NCI-H2171 (cell line): ENCODE data around the gene ZNF845.
"Not testable (repeated sequence)": the region's sequence is repeated elsewhere in the genome, so short reads cannot be mapped to it uniquely, and the experiment has no call there.

Source experiments
- DNase-seq: peaks from one replicate; lab custom pipeline; 2025; lab: John Stamatoyannopoulos, UW

Gene ZNF845

DNA sequence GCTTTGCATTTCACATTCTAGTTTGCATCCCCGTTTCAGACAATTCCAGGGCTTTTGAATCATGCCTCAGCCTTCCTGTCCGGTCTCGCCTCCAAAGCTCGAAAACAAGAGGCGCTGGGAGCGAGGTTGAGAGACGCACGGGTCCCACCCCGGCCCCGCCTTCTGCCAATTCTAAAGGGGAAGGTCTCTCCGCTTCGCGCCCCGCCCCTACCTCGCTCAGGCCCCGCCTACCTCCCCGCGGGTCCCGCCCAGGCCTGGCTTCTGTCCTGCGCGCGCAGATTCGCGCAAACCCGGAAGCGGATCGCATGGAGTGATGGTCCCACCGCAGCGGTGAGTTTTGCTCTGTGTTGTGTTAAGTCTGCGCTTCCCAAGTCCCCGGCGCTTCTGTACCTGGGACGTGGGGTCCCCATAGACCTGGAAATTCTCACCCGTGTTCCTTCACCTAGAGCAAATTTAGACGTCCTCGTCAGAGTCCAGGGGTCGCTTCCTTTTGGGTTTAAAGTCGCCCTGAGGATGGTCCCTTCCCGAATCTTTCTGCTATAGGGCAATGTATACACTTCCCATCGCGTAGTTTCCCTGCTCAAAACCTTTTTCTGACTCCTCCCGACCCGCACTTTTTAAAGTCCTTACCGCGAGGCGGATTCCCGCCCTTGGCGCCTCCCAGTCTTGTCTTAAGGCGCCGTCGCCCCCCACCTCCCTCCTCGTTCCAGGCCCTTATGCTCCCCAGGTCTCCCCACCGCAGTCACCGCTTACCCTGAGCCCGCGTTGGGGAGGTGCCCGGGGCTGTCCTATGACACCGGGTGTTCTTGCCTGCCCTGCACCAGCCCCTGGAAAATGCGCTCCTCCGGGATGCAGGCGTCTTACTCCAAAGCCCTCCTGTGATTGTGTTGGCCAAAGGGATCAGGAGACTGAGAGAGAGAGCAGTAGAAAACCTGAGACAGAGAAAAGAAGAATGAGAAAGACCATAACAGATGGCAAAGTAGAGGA lies at the start of gene ZNF845:
TSS of gene ZNF845 (plus strand) at position 287 of the 987 bp plus-strand sequence. CDS start 7,559 bp downstream, outside the sequence.
- peak; percentile 79 for DNase-seq

DNA sequence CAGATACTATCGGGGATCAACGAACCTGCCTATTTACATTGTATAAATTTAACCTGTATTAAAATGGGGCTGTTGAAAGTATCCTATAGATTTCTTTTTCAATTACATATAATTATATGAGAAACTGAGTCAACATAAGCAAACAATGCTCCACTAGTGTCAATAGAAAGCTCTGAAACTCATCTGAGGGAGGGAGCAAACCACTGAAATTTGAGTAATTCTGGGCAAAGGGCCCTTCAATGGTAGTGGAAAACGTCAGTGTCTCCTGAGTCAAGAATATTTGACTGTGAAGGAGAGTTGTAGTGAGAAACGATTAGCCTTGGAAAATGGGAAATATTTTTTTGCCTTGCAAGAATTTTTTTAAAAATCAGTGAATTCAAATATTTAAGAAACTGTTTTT lies 48.5 kb upstream of the ZNF845 start:
- no peak for DNase-seq

DNA sequence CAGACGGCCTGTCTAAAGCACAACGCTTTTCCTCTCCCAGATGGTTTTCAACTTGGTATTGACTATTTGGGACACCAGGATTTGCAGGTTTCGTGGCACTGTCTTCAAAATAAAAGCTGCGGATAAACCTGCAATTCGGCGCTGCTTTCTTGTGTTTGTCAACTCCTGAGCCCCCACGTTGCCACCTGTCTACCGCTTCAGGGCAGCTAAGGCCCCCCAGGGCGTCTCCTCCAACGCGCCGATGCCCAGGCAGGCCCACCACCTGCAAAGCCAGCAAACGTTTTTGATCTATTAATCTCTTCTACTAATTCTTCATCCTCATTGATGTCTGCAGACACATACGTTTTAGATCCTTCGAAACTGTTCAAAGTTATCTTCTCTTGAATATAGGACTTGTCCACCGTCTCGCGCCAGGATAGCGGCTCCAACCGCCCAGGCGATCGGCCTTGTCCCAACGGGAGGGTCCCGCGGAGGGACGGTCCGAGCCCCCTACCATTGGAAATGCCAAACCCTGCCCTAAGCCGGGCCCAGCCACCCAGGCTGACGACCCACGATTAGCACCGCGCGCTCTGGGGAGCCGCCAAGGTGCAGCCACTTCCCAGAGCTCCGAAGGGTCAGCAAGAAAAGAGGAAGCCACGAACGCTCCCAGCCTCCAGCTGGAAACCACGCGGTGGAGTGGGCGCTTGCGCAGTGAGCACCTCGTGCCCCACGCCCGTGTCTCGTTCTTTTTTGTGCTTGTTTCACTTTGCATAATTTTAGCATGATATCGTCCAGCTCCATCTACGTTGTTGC lies 42.6 kb upstream of the ZNF845 start:
- no peak for DNase-seq

DNA sequence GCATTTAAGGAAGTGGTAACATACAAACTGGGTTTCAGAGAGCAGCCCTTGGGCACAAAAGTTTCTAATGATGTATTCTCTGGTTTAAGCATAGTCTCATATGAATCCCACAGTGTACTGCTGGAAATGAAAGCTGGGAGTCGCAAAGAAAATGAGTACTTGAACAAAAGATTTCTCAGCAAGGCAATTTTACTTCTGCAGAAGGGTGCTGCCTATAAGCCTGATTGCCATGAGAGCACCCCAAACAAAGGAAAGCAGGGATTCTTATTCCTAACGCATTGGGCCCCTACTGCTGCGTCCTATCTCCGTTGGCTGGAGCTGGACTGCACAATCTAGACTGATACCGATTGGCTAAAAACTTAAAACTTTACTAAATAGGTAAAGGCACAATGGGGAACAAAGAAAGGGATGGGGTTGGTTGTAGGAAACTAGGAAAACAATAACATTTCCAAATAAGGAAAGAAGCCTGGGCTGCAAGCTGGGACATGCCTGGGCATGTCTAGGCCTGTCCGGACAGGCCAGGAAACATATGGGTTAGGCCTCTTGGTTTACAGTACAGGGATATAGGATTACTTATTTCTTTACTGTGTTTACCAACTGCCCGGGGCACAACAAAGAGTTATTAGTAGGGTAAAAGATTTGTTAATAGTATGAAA lies 38.6 kb upstream of the ZNF845 start:
- DNase-seq: no peak

DNA sequence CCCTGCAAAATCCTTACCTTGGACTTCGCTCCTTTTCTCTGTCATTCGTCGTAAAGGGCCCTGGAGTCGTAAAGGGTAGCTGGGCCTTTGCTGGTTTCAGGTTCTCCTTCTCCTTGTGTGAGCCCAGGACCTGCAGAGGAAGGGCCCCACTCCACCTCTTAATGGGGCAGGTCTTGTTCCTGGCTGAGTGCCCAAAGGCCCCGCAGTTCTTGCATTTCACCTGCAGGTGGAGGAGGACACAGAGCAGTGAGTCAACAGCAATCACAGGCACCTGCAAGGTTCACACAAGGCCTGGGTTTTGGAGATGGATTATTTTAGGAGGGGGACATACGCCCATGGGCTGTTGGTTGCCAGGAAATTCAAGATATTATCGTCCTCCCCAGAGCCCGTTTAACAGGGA lies 32.2 kb upstream of the ZNF845 start:
- DNase-seq: not testable (repeated sequence)

DNA sequence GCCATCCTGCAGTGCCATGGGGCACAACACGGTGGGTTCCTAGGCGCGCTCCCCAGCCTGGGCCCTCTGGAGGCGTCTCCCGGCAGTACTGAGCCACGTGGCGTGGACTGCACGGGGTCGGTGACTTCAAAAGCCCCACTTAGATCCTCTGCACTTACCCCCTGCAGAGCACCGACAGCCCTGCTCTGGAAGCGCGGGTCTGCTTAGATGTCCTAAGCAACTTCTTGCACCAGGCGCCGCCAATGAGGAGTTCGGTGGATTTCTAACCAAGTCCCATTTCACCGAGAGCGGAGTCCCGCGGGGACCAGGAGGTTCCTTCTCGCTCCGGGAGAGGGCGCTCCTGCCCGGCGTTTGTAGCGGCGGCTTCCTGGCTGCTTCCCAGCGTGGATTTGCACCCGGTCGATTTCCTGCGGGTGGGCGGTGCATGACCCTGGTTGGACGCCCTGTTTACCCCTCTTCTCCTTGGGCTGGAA lies 25.2 kb upstream of the ZNF845 start:
- DNase-seq: no peak

DNA sequence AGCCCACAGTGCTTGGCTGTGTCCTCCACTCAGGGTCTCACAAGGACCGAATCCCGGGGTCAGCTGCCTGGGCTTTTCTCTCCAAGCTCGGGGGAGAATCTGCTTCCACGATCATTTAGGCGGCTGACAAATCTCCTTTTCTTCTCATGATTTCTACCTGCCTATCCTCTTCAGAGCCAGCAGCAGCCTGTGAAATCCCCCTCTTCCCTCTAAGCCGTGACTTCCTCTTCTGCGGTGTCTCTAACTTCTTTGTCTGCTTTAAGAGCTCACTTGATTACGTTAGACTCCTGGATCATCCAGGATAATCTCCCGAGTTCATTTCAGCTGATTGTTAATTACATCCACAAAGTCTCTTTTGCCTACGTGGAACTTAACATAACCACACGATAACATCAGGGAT lies 22.5 kb upstream of the ZNF845 start:
- DNase-seq: no peak

DNA sequence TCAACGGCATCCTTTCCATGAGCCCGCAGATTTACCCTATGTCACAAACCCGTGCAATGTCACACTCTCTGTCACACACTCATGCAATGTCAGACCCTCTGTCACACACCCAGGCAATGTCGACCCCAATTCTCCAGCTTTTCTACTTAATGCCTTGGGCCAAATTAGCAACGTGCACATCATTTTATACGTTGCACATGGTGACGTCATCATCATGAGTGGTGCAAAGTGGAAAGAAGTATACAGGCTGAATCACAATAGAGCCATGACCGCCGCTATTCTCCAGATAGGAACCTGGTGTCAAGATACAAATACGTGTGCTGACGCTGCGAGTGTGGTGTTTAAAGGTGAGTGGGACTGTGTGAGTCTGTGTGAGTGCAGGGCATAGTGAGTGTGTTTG lies 21.7 kb upstream of the ZNF845 start:
- DNase-seq: no peak

DNA sequence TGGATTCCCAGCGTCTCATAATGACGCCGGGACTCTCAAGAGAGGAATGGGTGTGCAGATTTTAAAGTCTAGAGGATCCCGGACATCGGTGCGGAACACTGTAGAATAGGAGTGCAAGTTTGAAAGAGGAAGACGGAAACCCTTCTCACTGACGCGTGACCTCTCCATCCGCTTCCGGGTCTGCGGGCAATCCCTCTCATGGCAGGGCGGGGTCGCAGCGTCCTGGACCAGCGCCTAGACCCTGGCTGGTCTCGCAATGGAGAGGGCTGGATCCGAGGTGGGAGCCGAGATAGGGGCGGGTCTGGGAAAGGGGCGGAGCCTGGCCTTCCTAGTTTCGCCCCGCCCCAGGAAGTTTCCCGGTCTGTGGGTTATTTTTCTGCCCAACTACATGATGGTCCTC lies 4.6 kb upstream of the ZNF845 start:
- DNase-seq: no peak

DNA sequence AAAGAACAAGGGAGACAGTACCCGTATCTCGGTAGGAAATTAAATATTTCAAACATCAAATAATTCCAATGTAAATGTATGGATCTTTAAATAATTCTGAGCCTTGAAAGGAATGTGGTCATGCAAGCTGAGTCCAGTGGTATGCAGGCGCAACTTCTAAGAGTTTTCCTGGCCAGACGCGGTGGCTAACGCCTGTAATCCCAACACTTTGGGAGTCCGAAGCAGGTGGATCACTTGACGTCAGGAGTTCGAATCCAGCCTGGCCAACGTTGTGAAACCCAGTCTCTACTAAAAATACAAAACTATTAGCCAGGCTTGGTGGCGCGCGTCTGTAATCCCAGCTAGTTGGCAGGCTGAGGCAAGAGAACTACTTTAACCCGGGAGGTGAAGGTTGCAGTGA lies 1.1 kb upstream of the ZNF845 start:
- DNase-seq: no peak

DNA sequence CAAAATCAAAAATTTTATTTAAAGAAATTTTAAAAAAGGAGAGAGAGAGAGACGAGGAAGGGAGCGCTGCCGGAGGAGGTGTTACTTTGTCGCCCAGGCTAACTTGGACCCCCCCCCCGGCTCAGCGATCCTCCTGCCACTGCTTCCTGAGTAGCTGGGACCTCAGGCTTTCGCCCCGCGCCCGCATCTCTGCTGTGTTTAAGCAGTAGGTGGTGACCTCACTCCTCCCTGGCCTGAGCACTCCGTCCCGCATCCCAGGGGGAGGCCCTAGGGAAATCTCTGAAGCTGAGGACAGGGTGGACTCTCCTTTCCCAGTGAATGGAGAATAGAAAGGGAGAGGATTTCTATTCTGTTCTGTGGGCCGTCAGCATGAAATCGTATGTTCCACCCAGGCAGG lies 485 bp upstream of the ZNF845 start:
- DNase-seq: no peak

DNA sequence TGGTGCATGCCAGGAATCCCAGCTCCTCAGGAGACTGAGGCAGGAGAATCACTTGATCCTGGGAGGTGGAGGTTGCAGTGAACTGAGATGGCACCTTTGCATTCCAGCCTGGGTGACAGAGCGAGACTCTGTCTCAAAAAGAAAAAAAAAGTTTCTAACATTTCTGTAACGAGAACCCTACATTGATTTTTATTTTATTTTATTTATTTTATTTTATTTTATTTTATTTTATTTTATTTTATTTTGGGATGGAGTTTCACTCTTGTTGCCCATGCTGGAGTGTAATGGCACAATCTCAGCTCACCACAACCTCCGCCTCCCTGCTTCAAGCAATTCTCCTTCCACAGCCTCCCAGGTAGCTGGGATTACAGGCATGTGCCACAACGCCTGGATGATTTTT lies 10.9 kb downstream of the ZNF845 start:
- not testable (repeated sequence) for DNase-seq

DNA sequence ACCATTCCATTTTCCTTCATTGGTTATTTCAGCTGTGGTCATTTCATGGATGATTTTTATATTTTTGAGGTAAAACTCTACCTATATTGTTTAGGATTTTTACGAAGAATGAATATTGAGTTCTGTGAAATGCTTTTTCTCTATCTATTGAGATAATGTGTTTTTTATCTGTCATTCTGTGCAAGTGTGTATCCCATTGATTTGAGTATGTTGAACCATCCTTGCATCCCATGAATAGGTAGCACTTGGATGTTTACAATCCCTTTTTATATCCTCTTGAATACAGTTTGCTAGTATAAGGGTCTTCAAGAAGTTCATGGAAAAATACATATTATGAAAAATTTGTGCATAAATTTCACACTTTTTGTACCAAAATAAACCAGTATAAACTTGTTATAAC lies 22.2 kb downstream of the ZNF845 start:
- no peak for DNase-seq

DNA sequence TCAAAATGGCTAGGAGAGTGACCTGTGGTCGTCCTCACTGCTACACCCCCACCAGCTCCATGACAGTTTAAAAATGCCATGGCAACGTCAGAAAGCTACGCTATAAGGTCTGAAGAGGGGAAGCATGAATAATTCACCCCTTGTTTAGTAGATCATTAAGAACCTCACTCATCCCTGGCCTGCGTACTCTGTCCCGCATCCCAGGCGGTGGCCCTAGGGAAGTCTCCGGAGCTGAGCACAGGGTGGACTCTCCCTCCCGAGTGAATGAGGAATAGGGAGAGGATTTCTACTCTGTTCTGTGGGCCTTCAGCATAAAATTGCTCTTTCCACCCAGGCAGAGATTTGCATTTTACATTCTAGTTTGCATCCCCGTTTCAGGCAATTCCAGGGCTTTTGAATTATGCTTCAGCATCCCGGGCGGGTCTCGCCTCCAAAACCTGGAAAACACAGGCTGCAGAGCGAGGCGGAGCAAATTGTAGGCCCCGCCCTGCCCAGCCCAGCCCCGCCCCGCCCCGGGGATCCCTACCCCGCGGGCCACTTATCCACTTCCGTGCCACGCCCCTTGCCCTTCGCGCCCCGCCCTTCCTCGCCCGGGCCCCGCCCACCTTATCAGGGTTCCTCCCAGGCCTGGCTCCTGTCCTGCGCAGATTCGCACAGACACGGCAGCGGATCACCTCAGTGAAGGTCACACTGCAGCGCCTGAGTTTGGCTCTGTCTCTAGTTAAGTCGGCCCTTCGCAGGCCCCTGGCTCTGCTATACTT lies 24.5 kb downstream of the ZNF845 start:
- DNase-seq: no peak

DNA sequence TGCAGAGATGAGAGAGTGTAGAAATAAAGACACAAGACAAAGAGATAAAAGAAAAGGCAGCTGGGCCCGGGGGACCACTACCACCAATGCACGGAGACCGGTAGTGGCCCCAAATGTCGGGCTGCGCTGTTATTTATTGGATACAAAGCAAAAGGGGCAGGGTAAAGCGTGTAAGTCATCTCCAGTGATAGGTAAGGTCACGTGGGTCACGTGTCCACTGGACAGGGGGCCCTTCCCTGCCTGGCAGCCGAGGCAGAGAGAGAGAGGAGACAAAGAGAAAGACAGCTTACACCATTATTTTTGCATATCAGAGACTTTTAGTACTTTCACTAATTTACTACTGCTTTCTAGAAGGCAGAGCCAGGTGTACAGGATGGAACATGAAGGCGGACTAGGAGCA lies 26.5 kb downstream of the ZNF845 start:
- DNase-seq: not testable (repeated sequence)

DNA sequence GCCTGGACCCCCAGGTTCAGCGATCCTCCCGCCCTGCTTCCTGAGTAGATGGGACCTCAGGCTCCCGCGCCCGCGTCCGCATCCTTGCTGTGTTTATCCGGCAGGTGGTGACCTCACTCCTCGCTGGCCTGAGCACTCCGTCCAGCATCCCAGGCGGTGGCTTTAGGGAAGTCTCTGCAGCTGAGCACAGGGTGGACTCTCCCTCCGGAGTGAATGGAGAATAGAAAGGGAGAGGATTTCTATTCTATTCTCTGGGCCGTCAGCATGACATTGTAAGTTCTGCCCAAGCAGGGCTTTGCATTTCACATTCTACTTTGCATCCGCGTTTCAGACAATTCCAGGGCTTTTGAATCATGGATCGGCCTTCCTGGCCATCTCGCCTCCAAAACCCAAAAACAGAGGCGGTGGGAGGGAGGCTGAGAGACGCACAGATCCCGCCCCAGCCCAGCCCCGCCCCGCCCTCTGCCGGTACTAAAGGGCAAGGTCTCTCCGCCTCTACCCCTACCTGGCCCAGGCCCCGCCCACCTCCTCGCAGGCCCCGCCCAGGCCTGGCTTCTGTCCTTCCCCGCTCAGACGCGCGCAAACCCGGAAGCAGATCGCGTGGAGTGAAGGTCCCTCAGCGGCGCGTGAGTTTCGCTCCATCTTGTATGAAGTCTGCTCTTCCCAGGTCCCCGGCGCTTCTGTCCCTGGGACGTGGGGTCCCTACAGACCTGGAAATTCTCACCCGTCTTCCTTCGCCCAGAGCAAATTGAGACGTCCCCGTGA lies 31.8 kb downstream of the ZNF845 start, which contains the start of gene ZNF525:
TSS of gene ZNF525 (plus strand) at position 572 of the 765 bp plus-strand sequence. CDS start 6,577 bp downstream, outside the sequence.
- peak; percentile 63 for DNase-seq

DNA sequence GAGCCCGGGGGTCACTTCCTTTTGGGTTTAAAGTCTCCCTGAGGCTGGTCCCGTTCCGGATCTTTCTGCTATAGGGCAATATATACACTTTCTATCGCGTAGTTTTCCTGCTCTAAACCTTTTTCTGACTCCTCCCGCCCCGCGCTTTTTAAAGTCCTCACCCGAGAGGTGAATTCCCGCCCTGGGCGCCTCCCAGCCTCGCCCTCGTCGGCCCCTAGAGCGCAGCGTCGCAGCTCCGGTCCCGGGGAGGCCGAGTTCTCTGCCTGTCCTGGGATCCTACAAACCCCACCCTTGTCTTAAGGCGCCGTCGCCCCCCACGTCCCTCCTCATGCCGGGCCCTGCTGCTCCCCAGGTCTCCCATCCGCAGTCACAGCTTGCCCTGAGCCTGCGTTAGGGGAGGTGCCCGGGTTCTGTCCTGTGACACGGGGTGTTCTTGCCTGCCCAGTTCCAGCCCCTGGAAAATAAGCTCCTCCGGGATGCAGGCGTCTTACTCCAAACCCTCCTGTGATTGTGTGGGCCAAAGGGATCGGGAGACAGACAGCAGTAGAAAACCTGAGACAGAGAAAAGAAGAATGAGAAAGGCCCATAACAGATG lies 32.4 kb downstream of the ZNF845 start:
- peak; percentile 4 for DNase-seq

DNA sequence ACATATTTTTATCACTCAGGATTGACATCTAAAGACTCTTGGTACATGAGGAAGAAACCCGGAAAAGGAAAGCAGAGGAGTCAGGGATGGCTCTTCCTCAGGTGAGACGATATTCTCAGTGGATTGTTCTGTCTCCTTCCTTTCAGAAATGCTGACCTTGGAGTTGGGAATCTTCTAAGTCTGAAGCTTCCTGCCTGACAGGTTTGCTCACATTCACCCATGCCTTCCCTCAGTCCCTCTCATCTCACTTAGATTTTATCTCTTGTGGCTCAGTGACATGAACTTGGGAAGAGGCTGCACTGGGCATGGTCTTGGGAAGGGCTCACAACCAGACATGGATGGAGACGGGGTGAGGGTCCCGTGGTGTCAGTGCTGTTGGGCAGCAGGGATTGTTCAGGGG lies 38.6 kb downstream of the ZNF845 start:
- DNase-seq: no peak

DNA sequence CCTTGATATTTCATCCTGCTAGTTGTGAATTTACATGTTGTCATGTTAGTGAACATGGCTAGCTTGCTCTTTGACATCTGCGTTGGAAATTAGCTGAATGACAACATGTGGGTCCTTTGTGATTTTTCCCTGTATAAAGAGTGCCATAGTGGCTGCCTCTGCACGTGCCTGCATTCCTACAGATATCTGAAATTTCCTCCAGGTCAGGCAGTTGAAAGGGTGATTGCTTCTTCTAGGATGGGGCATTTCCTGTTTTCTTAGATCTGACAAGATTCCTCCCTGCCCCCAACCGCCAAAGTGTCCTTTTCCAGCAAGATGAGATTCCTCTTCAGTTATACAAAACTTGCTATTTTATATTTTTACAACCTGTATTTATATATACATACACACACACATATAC lies 40.7 kb downstream of the ZNF845 start:
- DNase-seq: no peak

DNA sequence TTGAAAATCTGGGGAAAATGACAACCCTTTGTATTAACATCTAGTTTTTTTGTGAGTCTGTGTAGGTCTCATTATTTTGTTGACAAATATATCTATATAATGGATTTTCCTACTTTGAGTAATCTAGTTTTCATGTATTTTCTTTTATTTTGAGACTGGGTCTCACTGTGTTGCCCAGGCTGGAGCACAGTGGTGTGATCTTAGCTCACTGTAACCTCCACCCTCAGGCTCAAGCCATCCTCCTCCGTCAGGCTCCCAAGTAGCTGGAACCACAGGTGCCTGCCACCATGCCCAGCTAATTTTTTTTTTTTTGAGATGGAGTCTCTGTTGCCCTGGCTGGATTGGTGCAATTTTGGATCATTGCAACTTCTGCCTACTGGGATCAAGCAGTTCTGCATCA lies 41.2 kb downstream of the ZNF845 start:
- DNase-seq: no peak
